RKO (cell line): ENCODE data around the gene TMEM184B.

Source experiments
- DNase-seq: peaks from one replicate; pipeline ENCODE4 v3.0.0-alpha.2; 2016; ENCODE audit warnings: low spot score

The TMEM184B gene

GRCh38 chr22:38272373-38273134, at the start of gene TMEM184B:
Gene TMEM184B (minus strand): TSS chr22:38273010. CDS start chr22:38247961, 25,049 bp downstream.
- DNase-seq, result peak; percentile 72

- no peak for DNase-seq
Measured at GRCh38 chr22:38320605-38321402, 48.0 kb upstream of the TMEM184B start.

DNA sequence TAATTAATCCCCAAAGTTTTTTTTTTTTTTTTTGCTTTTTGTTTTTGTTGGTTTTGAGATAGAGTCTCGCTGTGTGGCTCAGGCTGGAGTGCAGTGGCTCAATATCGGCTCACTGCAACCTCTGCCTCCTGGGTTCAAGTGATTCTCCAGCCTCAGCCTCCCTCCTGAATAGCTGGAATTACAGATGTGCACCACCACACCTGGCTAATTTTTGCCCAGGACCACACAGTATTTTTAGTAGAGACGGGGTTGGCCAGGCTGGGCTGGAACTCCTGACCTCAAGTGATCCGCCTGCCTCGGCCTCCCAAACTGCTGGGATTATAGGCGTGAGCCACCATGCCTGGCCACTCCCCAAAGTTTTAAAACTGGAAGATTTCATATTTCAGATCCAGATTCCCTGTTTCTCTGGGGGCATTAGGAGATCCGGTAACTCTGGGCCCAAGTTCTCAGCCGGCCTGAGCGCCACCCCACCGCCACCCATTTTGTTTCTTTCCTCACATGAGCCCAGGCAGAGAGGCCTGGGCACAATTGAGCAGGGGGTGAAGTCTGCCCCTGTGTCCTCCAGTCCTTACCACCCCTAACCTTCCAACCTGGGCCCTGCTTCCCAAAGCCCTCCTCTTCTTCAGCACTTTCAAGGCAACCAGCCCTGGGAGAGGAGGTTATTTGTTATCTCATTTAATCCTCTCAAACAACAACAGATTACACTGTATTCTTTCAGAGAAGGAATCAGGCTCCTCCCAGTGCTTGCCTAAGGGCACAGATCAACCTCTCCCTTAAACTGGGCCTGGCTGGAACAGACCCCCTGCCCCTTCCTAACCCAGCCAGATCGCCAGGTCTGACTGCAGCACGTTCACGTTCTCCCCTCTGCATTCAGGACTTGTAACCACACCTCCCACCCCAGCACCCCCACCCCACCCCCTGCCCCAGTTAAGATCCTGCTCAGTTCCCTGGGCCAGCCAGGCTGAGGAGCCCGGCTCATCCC, 46.3 kb upstream of the TMEM184B start:
- no peak for DNase-seq

DNA sequence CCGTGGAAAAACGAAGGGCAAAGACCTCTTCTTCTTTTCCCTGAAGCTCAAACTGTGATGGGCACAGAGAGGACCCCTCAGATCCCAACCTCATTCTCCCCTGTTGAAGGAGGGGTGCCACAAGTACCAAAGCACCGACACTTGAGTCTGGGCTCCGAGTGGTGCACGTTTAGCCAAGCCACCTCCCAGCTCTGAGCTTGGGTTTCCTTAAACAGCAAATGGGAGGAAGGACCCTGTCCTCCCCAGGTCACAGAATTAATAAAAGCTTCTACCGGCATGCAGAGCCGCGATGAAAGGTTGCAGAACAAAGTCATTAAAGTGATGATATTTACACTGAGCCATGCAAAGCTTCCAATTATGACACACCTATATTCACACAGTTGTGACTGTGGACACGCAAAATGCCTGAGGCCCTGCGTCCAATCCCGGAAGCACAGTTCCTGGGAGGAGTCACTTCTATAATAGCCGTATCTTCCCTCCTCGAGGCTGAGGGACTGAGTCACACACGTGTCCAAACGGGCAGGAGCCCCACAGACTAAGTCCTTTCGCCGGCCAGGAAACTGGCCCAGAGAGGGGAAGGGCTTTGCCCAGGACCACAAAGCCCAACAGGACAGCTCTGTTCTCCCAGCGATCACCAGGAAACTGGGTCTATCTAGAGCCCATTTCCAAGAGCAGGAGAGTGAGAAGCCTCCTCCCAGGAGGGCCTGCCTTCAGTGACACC, 45.3 kb upstream of the TMEM184B start:
- peak; percentile 98 for DNase-seq

DNA sequence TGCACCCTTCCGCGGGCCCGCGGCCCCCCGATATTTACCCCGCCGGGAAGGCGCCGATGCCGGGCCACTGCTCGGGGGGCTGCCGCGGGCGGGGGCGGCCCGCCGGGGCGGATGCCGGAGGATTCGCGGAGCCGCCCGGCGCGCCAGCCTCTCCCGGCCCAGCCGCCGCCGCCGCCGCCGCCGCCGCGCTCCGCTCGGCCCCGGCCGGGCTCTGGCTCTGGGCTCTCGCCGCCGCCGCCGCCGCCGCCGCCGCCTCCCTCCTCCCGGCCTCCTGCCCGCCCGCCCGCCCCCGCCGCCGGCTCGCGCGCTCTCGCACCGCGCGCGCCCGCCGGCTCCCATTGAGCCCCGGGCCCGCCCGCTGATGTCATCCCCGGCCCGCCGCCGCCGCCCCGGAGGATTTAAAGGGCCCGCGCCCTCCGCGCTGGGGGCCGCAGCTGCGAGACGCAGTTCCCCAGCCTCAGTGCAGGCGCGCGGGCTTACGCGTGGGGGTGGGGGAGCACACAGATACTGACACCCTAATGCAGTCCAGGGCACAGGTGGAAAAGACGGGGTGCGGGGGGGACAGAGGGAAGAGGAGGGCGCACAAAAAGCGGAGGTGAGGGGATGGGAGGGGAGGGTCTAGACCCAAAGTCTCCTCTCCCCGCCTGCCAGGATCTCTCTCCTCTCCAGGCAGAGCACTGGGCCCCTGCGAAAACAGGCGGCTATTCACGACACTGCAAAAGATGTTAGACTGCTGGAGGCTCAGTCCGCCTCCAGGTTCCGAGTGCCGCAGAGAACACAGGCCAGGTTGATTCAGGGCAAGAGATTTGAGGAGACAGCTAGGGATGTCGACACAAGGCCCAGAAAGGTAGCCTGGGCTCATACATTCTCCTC, 44.5 kb upstream of the TMEM184B start, which contains the start of gene CSNK1E:
CSNK1E (minus strand) TSS at position 312 of the 873 bp plus-strand sequence. CDS start 3,276 bp downstream, outside the sequence.
- DNase-seq, result peak; percentile 63

DNA sequence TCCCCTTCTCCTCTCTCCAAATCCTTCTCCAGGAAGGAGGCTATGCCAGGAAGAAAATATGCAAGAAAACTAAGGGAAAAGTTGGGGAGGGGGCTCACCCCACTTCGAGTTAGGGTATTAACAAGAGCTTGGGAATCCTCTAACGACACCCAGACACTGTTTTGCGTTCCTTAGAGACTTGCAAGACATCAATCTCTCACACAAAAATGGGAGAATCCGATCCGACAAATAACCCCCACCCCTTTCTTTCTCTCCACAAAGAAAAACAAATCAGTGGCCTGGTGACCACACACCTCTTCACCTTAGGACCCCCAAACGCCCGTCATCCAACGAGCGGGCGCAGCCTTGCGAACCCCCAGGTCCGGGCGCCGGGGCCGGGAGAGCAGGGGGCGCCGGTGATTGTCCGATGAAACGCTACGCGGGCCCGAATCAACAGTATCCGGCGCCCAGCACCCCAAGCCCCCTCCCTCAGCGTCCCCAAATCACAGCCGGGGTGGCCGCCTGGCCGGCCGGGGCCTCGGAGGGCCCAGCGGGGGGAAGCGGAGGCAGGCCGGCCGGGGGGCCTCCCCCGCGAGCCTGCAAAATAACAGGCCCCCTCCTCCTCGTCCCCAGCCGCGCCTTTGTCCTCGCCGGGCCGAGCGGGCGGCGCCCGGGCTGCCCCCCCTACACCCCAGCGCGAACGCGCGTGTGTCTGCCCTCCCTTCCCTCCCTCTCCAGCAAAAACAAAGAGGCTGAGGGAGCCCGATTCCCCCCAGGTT, 43.7 kb upstream of the TMEM184B start:
- peak; percentile 43 for DNase-seq

DNA sequence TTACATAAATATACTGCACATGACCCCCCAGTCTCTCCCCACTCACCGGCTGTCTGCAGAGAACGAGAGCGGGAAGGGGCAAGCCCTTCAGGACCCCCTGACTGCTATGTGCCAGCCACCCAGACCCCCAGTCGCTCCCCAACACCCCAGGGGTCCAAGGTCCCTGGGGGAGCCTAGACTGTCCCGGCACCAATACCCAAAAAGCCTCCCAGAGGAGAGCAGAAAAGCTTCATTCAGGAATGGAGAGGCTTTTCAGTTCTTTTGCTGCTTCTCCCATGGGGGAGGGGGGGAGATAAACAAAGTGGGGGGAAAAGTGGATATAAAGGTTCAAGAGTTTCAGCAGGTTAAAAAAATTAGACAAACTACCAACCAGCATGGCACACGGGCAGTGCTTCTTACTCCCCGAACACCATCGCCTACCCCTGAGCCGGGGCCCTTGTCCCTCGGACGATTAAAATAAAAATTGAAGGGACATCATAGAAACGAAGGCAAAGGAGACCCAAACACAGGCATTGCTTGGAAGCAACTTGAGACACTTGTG, 43.1 kb upstream of the TMEM184B start:
- peak; percentile 32 for DNase-seq

- peak; percentile 52 for DNase-seq
Measured at GRCh38 chr22:38314933-38315822, 42.4 kb upstream of the TMEM184B start.

DNA sequence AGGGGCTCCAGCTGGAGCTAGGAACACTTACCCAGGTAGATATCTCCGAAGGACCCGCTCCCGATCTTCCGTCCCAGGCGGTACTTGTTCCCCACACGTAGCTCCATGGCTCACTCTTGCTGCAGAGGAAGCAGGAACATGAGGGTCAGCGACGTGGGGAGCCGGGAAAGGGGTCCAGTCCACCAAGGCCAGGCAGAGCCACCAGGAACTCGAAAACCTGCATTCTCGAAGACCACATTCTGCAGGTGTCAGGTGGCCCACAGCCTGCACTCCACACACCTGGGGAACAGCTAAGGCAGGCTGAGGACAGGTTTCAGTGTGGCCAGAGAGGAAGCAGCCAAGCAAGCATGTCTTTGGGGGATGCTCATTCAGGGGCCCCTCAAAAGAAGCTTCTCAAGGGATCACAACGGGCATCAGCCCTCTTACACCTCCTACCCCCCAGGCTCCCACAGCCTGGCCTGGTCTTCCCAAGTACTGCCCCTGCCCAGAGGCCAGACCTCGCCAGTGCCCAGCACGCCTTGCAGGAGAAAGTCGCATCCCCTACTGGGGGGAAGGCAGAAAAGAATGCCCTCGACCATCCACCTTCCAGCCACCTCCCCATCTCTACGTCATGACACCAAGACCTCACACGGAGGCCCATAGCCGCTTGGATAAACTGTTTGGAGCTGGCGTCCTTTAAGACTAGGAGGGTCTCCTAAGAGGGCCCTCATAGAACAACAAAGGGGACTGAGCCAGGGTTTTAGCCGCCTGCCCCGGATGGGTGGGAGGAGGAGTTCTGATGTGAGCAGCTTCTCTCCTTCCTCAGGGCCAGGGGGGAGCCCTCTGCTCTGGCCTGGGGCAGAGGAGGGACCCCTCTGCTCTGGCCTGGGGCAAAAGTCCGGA, 41.5 kb upstream of the TMEM184B start:
- peak; percentile 64 for DNase-seq

GRCh38 chr22:38313384-38313955, 40.7 kb upstream of the TMEM184B start:
- peak; percentile 96 for DNase-seq

GRCh38 chr22:38312261-38312800, 39.5 kb upstream of the TMEM184B start:
- DNase-seq, result no peak

GRCh38 chr22:38311323-38311620, 38.5 kb upstream of the TMEM184B start:
- no peak for DNase-seq

DNA sequence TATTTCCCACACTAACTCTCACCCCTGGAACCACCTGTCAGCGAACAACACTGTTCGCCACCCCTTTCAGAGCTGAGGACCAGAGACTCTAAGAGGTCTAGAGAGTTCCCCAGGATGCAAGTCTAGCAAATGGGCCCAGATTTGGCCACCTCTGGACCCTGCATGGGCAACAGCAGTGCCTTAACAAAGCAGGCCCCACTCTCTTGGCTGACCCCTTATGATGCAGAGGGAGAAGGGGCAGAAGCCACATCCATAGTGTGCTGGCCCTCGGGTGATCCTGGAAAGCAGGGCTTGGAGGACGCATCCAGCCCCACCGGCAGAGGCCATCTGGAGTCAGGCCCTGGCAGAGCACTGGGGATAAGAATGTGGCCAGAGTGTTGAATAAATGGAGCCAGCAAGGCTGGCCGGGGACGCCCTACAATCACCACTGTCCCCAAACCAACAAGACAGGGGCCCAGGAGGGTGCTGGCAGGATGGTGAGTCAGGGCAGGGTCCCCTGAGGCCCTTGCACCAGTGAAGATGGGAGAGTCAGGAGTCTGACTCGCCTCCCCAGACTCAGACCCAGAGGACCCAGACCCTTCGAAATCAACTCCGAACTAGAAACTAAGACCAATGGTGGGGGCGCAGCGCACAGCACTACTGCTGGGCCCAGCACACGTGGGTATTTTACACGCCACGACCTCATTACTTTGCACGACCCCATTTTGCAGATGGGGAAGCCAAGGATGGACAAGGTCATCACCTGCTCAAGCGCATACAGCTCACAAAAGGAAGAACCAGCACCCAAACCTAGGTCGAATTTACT, 37.9 kb upstream of the TMEM184B start:
- no peak for DNase-seq

GRCh38 chr22:38309614-38310517, 37.1 kb upstream of the TMEM184B start:
- no peak for DNase-seq
